Effector CD8-positive, alpha-beta T cell (primary cell): ENCODE measurements around the gene RBBP4.
"Not testable (repeated sequence)": the region's sequence is repeated elsewhere in the genome, so short reads cannot be mapped to it uniquely, and the experiment has no call there.

Experiments used
- DNase-seq: peaks from one replicate; lab custom pipeline; 2025; lab: John Stamatoyannopoulos, UW

Gene RBBP4

GRCh38 chr1:32639489-32640075, 11.4 kb upstream of the RBBP4 start:
- DNase-seq, result no peak

GRCh38 chr1:32642292-32642827, 8.6 kb upstream of the RBBP4 start:
- not testable (repeated sequence) for DNase-seq

- no peak for DNase-seq
These were observed 6.6 kb upstream of the RBBP4 start for GRCh38 chr1:32644426-32644825.

- DNase-seq, result no peak
These were observed 3.5 kb upstream of the RBBP4 start for GRCh38 chr1:32647308-32648134.

- DNase-seq, result peak; percentile 77
These were observed 708 bp upstream of the RBBP4 start, which contains the start of gene ZBTB8OS for GRCh38 chr1:32650248-32650751. Gene ZBTB8OS (minus strand): TSS chr1:32650550. CDS start chr1:32650529, 21 bp downstream.

GRCh38 chr1:32651461-32652073, 559 bp downstream of the RBBP4 start:
- no peak for DNase-seq

- DNase-seq, result no peak
These were observed 1.4 kb downstream of the RBBP4 start for GRCh38 chr1:32652244-32652962.

GRCh38 chr1:32659581-32659980, 8.6 kb downstream of the RBBP4 start:
- no peak for DNase-seq

GRCh38 chr1:32665915-32666314, 14.9 kb downstream of the RBBP4 start:
- DNase-seq, result no peak

- DNase-seq, result no peak
These were observed 16.0 kb downstream of the RBBP4 start for GRCh38 chr1:32666901-32667566.

GRCh38 chr1:32668716-32669115, 17.7 kb downstream of the RBBP4 start:
- DNase-seq, result not testable (repeated sequence)

GRCh38 chr1:32676945-32677344, 25.9 kb downstream of the RBBP4 start:
- DNase-seq, result no peak

- DNase-seq, result not testable (repeated sequence)
These were observed 29.0 kb downstream of the RBBP4 start for GRCh38 chr1:32679993-32680392.

- no peak for DNase-seq
These were observed 29.6 kb downstream of the RBBP4 start for GRCh38 chr1:32680642-32681041.

- DNase-seq, result no peak
These were observed 30.5 kb downstream of the RBBP4 start for GRCh38 chr1:32681509-32681908.

- DNase-seq, result no peak
These were observed 31.0 kb downstream of the RBBP4 start for GRCh38 chr1:32681999-32682398.

GRCh38 chr1:32683397-32683796, 32.4 kb downstream of the RBBP4 start:
- no peak for DNase-seq

- DNase-seq, result no peak
These were observed 33.3 kb downstream of the RBBP4 start for GRCh38 chr1:32684167-32684811.

- DNase-seq, result no peak
These were observed 34.5 kb downstream of the RBBP4 start for GRCh38 chr1:32685498-32685897.

GRCh38 chr1:32686387-32686786, 35.4 kb downstream of the RBBP4 start:
- DNase-seq, result no peak
